Activated CD8-positive, alpha-beta memory T cell treated with anti-CD3 and anti-CD28 coated beads, Interleukin-2, amount 50 U/mL, for 4 hours (primary cell): ENCODE data around the gene MAB21L3.
"Not testable (repeated sequence)": the region's sequence is repeated elsewhere in the genome, so short reads cannot be mapped to it uniquely, and the experiment has no call there.

Source experiments
- DNase-seq: peaks from one replicate; pipeline ENCODE4 v3.0.0-alpha.2; 2020

MAB21L3 gene

DNA sequence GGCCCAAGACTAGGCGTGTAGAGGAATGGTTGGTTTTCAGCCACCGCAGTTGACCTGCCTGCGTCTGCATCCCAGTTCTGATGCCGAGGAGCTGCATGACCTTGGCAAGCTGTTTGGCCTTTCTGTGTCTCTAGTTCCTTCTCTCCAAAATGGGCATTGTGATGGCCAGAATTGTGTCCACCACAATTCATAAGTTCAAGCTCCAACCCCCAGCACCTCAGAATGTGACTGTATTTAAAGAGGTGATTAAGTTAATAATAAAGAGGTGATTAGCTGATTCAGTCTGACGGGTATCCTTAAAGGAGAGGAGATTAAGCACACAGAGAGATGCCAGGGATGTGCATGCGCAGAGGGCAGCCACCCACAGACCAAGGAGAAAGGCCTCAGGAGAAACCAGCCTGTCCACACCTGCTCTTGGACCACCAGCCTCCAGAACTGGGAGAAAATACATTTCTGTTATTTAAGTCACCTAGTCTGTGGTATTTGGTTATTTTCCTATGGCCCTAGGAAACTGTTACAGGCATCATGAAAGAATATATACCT lies 28.5 kb downstream of the MAB21L3 start:
- DNase-seq = no peak

GRCh38 chr1:116144151-116144550 lies 33.0 kb downstream of the MAB21L3 start:
- no peak for DNase-seq

- not testable (repeated sequence) for DNase-seq
These were observed 35.4 kb downstream of the MAB21L3 start for GRCh38 chr1:116146447-116147113.

DNA sequence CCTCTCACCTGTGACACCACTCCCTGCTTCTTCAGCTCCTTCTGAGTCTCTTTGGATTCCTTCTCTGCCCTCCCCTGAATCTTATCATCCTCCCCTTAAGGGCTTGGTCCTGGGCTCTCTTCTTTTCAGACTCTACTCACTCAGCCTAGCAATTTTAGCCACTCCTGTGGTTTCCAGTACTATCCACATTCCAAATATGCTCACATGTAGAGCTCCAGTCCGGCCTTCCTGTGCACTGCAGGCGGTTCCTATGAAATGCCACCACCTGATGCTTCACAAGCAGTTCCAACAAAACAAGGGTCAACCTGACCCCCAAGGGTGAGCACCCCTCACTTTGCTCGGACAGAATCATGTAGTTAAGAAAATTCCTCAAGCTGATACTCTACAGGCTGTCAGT lies 35.9 kb downstream of the MAB21L3 start:
- no peak for DNase-seq

DNA sequence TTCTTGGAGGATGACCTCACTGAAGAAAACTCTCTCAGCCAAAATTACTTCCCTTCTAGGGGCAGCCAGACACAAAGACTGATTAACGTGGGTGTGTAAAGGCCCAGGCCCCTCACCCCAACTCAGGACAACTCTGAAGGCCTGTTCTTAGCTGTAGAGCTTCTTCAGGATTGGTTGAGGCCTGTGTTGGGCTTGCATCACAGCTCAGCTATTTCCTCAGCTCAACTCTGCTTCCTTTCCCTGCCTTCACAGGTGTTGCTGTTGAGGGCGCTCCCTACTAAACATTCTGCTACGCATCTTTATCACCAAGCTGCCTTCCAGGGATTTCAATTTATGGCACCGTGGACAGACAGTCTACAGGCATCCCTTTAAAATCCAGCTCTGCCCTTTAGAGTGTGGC lies 36.8 kb downstream of the MAB21L3 start:
- DNase-seq = no peak

DNA sequence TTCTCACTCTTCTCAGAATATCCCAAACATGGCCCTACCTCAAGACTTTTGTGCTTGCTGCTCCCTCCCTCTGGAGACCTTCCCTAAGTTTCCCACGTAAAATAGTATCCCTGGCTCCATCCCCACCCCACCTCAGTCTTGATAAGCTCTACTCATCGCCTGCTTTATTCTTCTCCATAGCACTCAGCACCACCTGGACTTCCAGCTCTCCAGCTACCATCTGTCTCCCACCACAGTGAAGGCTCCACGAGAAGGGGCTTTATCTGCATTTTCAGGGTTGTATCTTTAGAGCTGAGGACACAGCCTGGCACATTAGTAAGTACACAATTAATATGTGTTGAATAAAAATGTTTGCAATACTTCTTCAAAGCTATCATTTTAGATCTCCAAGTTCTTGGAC lies 37.8 kb downstream of the MAB21L3 start:
- no peak for DNase-seq

- no peak for DNase-seq
These were observed 39.2 kb downstream of the MAB21L3 start for GRCh38 chr1:116150368-116150767.

GRCh38 chr1:116151739-116152576 lies 40.8 kb downstream of the MAB21L3 start:
- DNase-seq = peak; percentile 81

- no peak for DNase-seq
These were observed 41.4 kb downstream of the MAB21L3 start for GRCh38 chr1:116152577-116152943.

DNA sequence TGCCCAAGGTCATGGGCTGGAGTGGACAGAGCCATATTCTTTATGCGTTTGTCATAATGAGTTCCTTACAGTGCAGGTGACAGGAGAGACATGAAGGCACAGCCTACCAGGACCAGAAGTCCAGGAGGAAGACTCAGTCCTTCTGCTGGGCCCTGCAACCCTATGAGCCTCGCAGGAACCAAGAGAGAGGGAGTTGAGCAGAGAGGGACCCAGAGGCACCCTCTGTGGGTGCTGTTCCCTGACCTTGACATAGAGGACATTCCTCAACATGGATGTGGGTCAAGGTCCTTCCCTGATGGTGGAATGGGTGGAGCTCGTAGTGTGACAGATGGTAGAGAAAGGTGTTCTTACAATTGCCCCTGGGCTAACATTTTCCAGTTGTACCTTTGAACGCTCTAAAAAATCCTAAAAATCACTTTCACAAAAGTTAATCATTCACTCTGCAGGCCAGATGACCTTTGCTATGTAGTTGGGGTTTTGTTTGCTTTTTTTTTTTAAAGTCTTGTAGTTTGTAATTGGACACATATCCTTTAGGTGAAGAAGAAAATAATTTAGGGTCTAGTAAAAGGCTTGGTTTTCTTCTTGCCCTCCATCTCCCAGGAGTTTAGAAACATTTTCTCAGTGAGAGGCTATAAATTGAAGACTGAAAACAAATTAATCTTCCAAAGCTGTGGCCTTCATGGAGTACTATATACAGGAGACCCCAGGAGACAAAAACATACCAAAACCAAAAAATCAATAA lies 41.9 kb downstream of the MAB21L3 start:
- DNase-seq = no peak

GRCh38 chr1:116153692-116154031 lies 42.5 kb downstream of the MAB21L3 start:
- no peak for DNase-seq

DNA sequence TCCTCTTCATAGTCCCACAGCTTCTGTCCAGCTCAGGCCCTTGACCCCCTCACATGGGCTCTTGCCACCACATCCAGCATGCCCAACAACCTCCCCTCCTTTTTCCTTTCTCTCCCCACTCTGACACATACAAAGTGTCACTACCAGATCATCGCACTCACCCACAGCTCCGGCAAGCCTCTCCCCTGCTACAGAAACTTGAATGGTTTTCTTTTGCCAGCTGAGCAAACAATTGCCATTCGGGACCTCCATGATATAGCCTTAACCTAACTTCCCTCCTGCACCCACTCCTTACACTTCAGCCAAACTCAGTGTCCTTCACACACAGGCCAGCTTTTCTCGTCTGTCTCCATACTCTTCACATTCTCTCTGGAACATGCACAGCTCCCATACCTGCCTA lies 43.3 kb downstream of the MAB21L3 start:
- DNase-seq = no peak

- no peak for DNase-seq
These were observed 45.9 kb downstream of the MAB21L3 start for GRCh38 chr1:116157096-116157495.

DNA sequence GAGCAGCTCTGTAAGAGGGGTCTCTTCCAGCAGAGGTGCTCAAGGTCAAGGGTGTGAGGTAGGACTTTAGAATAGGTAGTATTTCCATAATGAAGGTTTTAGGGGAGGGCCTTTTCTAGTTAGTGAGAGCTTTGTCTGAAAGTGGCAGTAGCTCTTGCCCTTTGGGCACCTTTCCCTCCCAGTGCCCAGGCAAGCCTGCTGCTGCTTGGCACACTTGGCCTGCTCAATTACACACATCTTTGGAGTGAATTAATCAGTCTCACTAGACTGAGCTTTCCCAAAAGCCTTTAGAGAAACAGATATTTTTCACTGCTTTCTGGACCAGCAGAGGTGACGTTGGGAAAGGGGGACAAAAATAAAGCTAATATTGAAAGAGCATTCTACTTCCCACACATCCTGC lies 48.0 kb downstream of the MAB21L3 start:
- no peak for DNase-seq

DNA sequence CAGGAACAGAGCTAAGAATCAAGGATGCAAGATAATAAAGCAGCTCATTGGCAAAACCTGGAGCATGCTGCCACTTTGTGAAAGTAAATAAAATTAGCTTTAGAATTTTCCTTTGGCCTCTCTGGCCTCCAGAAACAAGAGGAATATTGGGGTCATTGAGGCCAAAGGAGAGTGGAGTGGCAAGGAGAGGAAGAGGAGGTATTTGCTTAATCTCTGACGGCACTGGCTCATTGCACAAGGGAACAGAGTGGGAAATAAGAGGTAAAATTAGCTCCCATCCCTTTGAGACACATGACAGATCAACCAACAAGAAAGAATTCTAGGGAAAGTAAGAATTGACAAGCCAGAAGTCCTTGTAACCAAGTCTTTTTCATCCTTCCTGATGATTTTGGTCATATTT lies 48.4 kb downstream of the MAB21L3 start:
- no peak for DNase-seq

- no peak for DNase-seq
These were observed 50.2 kb downstream of the MAB21L3 start for GRCh38 chr1:116161390-116161789.

DNA sequence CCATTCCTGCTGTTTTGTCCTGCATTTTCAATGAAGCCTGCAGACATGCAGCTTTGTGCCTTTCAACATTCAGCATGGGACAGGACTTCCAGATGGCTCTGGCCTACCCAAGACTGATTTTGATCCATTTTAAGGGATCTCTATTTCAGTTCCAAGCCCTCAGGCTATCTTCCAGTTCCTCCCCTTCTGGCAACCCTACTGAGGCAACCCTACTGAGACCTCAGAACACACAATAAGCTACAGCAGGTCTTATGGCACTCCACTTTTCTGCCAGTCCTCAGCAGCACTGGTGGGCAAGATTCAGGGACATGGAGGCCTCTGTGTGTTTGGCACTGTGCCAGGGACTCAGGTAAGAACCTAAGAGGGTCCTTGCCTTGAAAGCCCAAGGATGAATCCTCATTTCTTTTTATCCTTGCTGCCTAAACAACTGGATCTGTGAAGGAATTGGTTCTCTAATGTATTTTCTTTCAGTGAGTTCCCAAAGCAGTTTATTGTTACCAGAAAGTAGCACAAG lies 50.7 kb downstream of the MAB21L3 start:
- no peak for DNase-seq

- no peak for DNase-seq
These were observed 52.3 kb downstream of the MAB21L3 start for GRCh38 chr1:116163533-116163932.

- no peak for DNase-seq
These were observed 53.0 kb downstream of the MAB21L3 start for GRCh38 chr1:116164150-116164549.

GRCh38 chr1:116164604-116165368 lies 53.6 kb downstream of the MAB21L3 start:
- no peak for DNase-seq

DNA sequence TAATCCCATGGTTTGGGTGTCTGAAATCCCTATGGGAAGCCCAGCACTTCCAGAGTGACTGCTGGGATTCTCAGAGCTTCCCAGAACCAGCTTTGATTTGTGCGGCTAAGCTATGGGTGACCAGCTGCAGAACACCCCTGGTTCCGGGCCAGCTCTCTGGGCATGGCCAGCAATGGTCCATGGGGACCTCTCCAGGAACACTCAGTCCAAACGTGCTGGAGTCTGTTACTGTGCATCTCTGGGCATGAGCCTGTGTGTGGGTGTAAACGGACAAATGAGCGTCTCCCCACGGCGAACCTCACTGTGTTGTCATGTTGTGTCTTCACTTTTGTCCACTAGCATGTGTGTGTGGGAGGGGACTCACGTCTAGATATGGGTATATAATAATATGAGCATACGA lies 54.4 kb downstream of the MAB21L3 start:
- DNase-seq = no peak

GRCh38 chr1:116166011-116166571 lies 54.9 kb downstream of the MAB21L3 start:
- no peak for DNase-seq
